Stimulated activated CD8-positive, alpha-beta memory T cell treated with anti-CD3 and anti-CD28 coated beads, Interleukin-4, amount 100 ng/mL, for 24 hours (primary cell): ENCODE results near the gene SSR2.

ENCODE experiments used
- DNase-seq: peaks from one replicate; pipeline ENCODE4 v3.0.0-alpha.2; 2020; ENCODE audit warnings: low read depth

Gene SSR2

DNA sequence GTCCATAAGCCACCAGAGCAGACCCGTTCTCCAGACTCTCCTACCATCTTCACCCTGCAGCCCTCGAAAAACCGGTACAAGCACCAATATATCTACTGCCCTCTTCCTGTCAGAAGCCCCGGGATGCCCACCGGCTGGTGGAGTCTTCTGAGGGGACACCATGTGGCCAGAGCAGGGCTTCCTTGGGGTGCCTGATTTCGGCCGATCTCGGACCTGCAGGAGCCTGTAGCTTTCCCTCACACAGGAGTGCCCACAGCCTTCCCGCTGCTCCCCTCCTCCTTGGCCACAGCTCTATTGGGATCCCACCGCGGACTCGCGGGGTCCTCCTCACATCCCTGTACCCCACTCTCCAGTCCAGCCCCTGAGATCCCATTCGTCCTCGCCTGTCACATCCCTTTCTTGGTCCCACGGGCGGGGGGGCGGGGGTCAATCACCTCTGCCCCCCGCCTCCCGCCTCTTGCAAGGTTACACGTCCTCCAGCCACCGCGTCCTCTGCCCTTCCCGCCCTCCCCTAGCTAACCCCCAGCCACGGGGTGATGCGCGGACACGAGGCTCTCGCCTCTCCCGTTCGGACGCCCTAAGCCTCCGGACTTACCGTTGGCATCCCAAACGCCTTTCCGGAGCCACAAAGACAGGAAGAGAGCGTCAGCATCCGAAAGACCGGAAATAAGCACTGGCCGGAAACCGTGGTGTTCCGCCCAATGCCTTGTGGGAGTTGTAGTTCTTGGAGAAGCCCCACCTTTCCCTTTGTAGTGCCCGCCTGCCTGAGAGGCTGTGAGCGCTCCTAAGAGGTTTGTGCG is at the start of gene SSR2:
TSS of gene SSR2 (minus strand) at position 659 of the 800 bp plus-strand sequence. CDS start 784 bp downstream, outside the sequence.
- DNase-seq = peak; percentile 70

DNA sequence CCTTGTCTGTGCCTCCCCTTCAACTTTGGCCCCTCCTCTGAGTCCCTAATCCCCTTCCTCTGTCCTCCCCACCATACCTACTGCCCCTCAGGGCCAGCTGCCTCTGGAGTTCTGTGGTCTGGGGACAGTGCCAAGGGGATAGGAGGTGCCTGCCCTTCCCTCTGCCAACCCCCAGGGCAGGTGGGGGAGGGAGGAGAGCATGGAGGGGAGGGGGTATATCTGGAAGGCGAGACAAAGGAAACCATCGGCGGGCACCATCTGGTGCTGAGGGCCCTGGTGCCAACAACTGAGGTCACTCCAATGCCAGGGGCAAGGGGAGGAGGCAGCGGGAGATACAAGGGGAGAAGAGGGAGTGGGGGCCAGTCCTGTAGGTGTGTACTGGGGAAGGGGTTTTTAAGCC is 49.8 kb upstream of the SSR2 start:
- no peak for DNase-seq

DNA sequence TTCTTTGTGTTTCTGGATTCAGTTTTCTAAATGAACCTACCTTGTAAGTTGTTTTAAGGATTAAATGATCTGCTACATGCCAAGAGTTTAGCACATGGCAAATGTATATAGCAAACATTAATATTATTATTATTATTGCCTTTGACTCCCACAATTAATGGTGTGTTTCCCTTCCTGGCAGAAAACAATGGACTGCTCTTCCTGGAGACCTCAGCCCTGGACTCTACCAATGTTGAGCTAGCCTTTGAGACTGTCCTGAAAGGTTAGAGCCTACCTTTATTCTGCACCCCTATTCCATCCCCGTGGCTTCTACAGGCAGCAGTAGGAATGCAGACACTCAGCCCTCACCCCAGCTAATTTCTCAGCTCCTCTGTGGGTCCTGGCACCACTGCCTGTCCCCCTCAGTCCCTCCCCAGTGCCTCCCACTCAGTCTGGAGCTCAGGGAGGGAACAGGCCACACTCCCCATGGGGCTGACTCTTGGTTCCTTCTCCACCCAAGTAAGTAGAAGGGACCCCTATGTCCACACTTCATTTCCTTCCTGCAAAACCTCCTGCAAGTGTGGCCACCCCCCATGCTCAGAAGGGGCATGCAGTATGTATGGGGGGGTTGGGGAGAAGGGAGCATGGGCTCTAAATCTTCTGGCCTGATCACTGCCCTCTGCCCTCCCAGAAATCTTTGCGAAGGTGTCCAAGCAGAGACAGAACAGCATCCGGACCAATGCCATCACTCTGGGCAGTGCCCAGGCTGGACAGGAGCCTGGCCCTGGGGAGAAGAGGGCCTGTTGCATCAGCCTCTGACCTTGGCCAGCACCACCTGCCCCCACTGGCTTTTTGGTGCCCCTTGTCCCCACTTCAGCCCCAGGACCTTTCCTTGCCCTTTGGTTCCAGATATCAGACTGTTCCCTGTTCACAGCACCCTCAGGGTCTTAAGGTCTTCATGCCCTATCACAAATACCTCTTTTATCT is 49.0 kb upstream of the SSR2 start:
- DNase-seq = no peak

GRCh38 chr1:156067262-156067661 is 46.5 kb upstream of the SSR2 start:
- no peak for DNase-seq

DNA sequence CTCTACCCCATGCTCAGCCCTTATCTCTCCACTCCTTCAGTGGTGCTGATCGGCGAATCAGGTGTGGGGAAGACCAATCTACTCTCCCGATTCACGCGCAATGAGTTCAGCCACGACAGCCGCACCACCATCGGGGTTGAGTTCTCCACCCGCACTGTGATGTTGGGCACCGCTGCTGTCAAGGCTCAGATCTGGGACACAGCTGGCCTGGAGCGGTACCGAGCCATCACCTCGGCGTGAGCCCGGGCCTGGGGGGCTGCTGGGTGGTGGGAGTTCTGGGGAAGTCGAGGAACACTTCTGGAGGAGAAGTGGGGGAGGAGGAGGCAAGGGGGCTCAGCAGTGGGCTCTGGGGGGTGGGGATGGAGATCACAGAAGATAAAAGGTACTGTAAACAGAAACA is 45.1 kb upstream of the SSR2 start:
- DNase-seq = no peak

DNA sequence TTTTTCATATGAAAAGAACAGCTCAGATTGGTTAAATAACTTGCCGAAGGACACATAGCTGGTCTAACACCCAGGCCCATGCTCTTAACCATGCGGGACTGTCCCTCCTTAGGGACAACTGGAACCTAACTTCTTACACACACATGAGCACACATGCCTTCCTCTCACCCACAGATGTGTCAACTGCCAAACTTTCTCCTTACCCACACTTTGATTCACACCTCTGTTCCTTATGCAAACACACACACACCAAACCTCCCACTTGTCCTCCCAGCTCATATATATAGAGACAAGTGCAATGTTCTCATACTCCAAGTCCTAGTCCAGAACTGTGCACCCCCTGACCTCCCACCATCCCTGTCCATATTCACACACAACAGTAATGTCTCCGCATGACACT is 44.5 kb upstream of the SSR2 start:
- no peak for DNase-seq

DNA sequence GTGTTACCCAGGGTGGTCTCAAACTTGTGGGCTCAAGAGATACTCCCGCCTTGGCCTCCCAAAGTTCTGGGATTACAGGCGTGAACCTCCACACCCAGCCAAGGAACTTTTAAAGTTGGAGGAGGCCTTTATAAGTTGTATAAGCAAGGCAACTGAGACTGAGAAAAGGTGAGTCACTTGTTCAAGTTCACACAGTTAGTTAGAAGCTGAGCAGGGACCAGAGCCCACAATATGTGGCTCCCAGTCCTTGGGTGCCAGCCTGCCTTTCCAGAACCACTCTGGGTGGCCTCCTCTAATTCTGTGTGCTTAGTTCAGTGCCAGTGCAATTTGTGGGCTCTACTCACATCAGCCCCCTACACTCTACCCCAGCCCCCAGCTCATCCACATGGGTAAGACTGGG is 43.9 kb upstream of the SSR2 start:
- DNase-seq = no peak

- DNase-seq = no peak
Measured at GRCh38 chr1:156063997-156064285, 43.2 kb upstream of the SSR2 start.

GRCh38 chr1:156062189-156062588 is 41.4 kb upstream of the SSR2 start:
- DNase-seq = no peak

DNA sequence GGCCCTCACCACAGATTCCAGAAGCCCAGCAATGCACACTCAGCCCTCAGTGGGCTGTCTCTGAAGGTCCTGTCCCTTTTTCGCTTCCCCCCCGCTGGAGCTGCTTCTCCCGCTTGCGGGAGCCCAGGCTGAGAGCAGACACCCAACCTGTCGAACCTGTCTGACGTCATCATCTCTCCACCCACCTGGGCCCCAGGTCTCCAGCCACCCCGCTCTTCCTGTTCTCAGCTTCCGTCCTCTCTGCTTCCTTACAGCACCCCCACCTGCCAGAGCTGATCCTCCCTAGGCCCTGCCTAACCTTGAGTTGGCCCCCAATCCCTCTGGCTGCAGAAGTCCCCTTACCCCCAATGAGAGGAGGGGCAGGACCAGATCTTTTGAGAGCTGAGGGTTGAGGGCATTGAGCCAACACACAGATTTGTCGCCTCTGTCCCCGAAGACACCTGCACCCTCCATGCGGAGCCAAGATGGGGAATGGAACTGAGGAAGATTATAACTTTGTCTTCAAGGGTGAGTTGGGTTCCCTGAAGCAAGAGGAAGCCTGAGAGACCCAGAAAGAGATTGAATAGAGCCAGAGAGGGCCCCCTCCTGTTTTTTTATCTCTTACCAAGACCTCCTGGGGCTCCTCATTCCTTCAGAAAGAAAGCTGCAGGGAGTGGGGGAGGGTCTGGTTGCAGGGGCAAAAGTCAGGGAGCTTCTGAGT is 40.3 kb upstream of the SSR2 start, which contains the start of gene RAB25:
TSS of gene RAB25 (plus strand) at position 224 of the 700 bp plus-strand sequence. CDS start at position 465, 241 bp downstream.
- DNase-seq = no peak

- no peak for DNase-seq
Measured at GRCh38 chr1:156056326-156056849, 35.6 kb upstream of the SSR2 start.

DNA sequence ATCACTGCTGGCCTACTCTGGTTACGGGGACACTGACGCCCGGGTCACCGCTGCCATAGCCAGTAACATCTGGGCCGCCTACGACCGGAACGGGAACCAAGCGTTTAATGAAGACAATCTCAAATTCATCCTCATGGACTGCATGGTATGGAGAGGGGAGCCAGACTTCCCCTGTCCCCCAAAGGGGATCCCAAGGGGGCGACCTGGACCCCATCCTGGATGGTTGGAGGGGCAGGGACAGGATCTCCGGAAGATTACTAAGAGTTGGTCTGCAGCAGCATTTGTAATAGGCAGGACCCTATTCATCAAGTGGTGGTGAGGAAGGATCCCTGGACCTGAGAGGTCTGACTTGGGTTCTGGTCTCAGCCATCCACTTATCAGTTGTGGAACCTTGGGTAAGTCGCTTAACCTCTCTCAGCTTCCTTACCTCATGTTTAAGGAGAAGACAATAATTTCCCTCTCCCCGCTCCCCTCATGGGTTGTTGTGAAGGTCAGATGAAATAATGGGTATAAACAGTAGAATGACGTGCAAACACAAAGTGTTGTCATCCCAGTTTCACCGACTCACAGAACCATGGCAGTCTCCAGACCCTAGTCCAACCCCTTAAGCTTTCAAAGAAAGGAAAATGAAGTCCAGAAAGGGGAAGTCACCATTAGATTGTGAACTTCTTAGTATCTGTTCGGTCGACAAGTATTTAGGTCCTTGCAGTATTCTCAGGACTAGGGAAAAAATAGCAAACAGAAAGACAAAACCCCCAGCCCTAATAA is 34.7 kb upstream of the SSR2 start:
- DNase-seq = peak; percentile 8

DNA sequence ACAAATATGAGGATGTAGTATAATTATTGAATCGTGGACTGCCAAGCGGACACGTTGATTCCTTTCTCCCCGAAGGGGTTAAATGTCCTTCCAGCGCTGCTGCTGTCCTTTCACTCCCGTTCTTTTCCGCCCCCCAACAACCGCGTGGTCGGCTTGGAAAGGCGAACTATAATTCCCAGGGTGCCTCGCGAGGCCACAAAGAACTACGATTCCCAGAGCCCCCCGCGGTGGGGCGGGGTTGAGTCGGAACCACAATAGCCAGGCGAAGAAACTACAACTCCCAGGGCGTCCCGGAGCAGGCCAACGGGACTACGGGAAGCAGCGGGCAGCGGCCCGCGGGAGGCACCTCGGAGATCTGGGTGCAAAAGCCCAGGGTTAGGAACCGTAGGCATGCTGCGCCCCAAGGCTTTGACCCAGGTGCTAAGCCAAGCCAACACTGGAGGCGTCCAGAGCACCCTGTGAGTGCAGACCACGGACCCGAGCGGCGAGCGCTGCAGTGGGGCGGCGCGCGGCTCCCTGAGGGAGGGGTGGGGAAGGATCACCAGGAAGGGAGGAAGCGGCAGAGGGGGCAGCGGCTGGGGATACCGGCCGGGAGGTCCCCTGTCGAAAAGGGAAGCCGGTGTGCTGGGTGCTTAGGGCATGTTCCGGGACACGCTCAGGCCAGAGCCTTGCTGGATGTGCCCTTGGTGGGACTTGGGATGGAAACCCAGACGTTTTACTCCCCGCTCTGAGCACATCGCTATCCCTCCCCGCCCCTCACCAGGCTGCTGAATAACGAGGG is 33.9 kb upstream of the SSR2 start, which contains the start of gene LAMTOR2:
TSS of gene LAMTOR2 (plus strand) at position 283 of the 781 bp plus-strand sequence. CDS start at position 391, 108 bp downstream.
- DNase-seq = peak; percentile 96

DNA sequence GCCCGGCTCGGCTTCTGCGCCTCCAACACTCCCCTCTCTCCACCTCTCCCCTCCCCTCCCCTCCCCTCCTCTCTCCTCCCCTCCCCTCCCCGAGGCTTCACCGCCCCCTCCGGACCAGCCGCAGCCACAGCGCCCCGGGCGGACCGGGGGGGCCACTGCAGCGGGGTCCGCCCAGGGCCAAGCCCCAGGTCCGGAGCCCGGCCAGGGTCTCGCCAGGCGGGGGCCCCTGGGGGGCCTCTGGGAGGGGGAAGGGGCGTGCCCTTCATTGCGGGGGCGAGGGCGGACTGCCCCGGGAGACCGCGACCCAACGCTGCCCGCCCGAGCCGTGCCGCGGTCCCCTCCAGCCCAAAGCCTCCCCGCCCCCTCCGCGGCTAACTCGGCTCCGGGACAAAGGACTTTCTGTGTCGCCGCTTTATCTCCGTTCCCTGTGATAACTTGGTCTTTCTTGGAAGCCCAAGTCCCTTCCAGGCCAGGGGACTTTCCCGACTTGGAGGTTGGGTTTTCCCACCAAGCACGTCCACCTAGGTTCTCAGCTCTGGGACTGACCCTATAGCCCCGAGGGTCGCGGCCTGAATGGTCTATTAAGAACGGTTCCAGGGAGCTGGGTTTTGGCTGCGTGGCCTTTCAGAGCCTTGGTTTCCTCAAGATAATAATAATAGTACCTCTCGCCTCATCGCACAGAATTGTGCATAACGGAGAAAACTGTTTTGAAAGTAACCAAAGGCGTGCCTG is 33.2 kb upstream of the SSR2 start, which contains the start of gene UBQLN4:
TSS of gene UBQLN4 (minus strand) at position 31 of the 732 bp plus-strand sequence. CDS start 97 bp downstream, outside the sequence.
- DNase-seq = peak; percentile 77

DNA sequence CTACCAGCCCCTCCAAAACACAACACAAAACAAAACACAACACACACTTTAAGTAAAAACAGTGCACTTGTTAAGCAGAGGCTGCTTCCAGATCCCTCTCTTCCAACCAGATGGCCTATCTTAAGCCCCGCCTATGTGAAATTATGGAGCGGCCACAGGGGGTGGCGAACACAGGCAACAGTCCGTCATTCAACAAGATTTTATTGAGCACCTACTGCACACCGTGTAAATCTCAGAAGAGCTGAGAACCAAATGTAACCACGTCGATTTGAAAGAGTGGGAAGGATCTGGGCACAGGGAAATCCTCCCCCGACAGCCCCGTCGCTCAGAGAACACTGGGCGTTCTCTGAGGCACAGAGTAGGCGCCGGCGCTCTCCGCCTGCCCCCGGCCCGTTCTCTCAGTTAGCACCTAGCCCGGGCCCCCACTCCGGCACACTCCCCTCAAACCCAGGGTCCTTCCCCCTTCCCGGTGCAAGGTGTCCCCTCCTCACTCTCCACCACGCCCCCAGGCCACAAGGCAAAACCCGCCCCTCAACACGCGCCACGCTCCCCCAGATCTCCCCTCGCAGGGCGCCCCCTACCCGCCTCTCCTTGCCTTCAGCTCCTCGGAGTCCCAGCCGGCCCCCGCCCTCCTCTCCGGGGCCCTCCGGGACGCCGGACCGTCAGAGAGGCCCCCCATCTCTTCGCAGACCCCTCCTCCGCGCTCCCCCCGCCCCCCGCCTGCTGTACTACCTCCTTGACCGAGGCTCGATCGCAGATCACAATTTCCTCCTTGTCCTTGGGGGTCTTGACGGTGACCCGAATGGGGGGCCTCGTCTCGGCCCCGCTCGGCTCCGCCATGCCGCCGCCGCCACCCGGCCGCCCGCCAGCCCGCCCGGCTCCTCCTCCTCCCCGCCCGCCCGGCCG is 32.4 kb upstream of the SSR2 start:
- DNase-seq = peak; percentile 48

DNA sequence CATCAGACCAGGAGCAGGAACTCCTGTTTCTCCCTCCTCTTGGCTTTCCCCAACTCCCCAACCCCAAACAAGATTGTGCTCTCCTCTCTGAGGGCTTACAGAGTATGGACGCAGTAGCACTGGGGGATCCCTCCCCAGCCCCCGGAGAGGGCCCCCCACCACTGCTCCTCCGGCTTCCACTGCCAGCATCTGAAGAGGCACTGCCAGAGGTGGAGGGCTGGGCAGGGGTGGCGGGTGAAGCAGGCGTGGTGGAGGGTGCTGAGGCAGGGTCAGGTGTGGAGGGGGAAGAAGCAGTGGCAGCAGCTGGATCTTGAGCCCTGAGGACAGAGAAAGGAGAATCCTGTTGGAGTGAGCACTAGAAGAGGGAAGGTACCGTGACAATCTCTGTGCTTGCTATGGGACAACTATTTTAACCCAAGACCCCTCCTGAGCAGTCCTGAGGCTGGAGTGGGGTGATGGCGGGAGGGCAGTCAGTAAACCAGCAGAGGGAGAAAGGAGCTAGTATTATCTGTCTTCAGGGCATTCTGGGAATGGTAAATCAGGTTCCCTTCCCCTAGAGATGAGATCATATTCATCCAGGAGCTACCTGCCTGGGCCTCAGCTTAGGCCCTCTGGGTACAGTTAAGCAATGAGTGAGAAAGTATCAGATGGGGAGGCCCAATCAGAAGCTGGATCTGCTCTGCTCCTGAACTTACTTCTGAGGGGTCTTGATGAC is 30.4 kb upstream of the SSR2 start:
- no peak for DNase-seq

GRCh38 chr1:156050376-156050775 is 29.6 kb upstream of the SSR2 start:
- no peak for DNase-seq
